NB4 (cell line): ENCODE data around the gene RTBDN.

ENCODE experiments used
- CTCF ChIP-seq: IDR thresholded peaks from one replicate; pipeline ENCODE4 v1.5.1; 2012; ENCODE audit warnings: low read depth, low read length
- MAX ChIP-seq: IDR thresholded peaks from 2 replicates; pipeline ENCODE4 v1.6.1; 2011; ENCODE audit warnings: low read depth, low read length
- MYC ChIP-seq: IDR thresholded peaks from 2 replicates; pipeline ENCODE4 v1.6.1; 2011; ENCODE audit warnings: low read depth, low read length
- POLR2A ChIP-seq: IDR thresholded peaks from 2 replicates; pipeline ENCODE4 v1.6.1; 2011; ENCODE audit warnings: mild to moderate bottlenecking; ENCODE audit not compliant: insufficient read length; ENCODE audit errors: extremely low read depth

- TF ChIP-seq CTCF (no peak), MAX (no peak), POLR2A (no peak), MYC (no peak)
These were observed 23.9 kb upstream of the RTBDN start for GRCh38 chr19:12858041-12858928.
